Natural killer cell (primary cell): ENCODE measurements around the gene SMARCD3. TPM values are rescaled to one million over a fixed set of nuclear protein-coding genes. Genes with fewer than 3 reads are reported as not detected.

Source experiments
- ATAC-seq, 3 donors: fragments of 150-1000 bp in 2 of 3; fragments of 200-7000 bp in 1 of 3; cut with Tn5 transposase; 1 replicate in 1 of 3; 2 replicates in 2 of 3; pipeline ENCODE4 v1.10.0; 2021; ENCODE audit warnings: mild to moderate bottlenecking in 2 of 3, moderate library complexity in 2 of 3
- DNase-seq, 2 donors: peaks; one replicate each; pipeline versions ENCODE4 v3.0.0 to v3.0.0-alpha.2; 2013 to 2021; ENCODE audit warnings: mixed read lengths in 1 of 2
- H3K27ac ChIP-seq: one replicate; pipeline ENCODE4 v1.5.1; 2013; ENCODE audit warnings: mild to moderate bottlenecking, low read length
- H3K27me3 ChIP-seq: one replicate; pipeline ENCODE4 v1.6.1; 2013; ENCODE audit warnings: low read length; ENCODE audit not compliant: control insufficient read depth, insufficient read depth
- H3K36me3 ChIP-seq: one replicate; pipeline ENCODE4 v1.6.1; 2013; ENCODE audit warnings: low read length; ENCODE audit not compliant: control insufficient read depth, insufficient read depth
- H3K4me1 ChIP-seq: one replicate; pipeline ENCODE4 v1.6.1; 2013; ENCODE audit warnings: low read length; ENCODE audit not compliant: control insufficient read depth, insufficient read depth
- H3K4me3 ChIP-seq: one replicate; pipeline ENCODE4 v1.5.1; 2013; ENCODE audit warnings: low read length
- H3K9me3 ChIP-seq: one replicate; pipeline ENCODE4 v1.6.1; 2013; ENCODE audit warnings: low read length; ENCODE audit not compliant: control insufficient read depth, insufficient read depth
- H3K27ac Mint-ChIP-seq, 2 donors: one replicate each; pipeline ENCODE4 v1.8.0; 2022; ENCODE audit warnings: mild to moderate bottlenecking in 2 of 2, mixed read lengths in 2 of 2, moderate library complexity in 1 of 2
- H3K27me3 Mint-ChIP-seq, 2 donors: one replicate each; pipeline ENCODE4 v1.8.0; 2022; ENCODE audit warnings: low read depth in 2 of 2, mixed read lengths in 2 of 2
- H3K36me3 Mint-ChIP-seq: one replicate; pipeline ENCODE4 v1.8.0; 2022; ENCODE audit warnings: mixed read lengths
- H3K4me1 Mint-ChIP-seq, 2 donors: one replicate each; pipeline ENCODE4 v1.8.0; 2022; ENCODE audit warnings: mixed read lengths in 2 of 2
- H3K4me3 Mint-ChIP-seq: one replicate; pipeline ENCODE4 v1.8.0; 2022; ENCODE audit warnings: mild to moderate bottlenecking, moderate library complexity, mixed read lengths
- H3K9me3 Mint-ChIP-seq, 2 donors: one replicate each; pipeline ENCODE4 v1.8.0; 2022; ENCODE audit warnings: mixed read lengths in 2 of 2
- CTCF ChIP-seq: fragments of 200-600 bp; IDR thresholded peaks from one replicate; pipeline ENCODE4 v1.8.0; 2022; ENCODE audit warnings: antibody characterized with exemption
- WGBS: methylation state at CpG from one replicate; pipeline ENCODE4 v1.1.7; 2013; ENCODE audit warnings: missing lambda C conversion rate; ENCODE audit not compliant: insufficient coverage; 5-methylcytosine and 5-hydroxymethylcytosine counted together
- intact Hi-C: fragments of 100-400 bp; cut with micrococcal nuclease; formaldehyde crosslinking; loops from one replicate; pipeline ENCODE4 v1.14.2; 2022
- total RNA-seq, 4 donors: library from RNA; stranded (reverse); fragments of 120-200 nt in 1 of 4; gene quantifications; one replicate each; pipeline versions ENCODE4 v1.2.3 to v1.2.4, GENCODE V29; 2013 to 2022

SMARCD3 gene
- total RNA-seq, 3 donors from 2014 or later (not counting 1 experiment from before 2014, with no cell fraction given) = 3.1 to 8.7 (median 6.5) TPM

GRCh38 chr7:151247611-151248345, 716 bp downstream of the SMARCD3 start:
- Mint-ChIP-seq H3K4me3 (peak overlapping the region; percentile 91), H3K4me1 (peaks cover 34 to 71% of the 10 kb centered on the region in 2 donors), H3K36me3 (no peaks in the 10 kb centered on the region), H3K9me3 (no peaks in the 10 kb centered on the region), H3K27ac (peak overlapping the region in 1 of 2 donors; percentile 2), H3K27me3 (peaks cover 19 to 49% of the 10 kb centered on the region in 2 donors)
- intact Hi-C loops = no loop called here
- ATAC-seq (no peak), DNase-seq (peak in 1 of 2 donors; percentile 32)
- 15% methylated on average over 28 of the region's 29 CpGs for WGBS
- Histone ChIP-seq H3K36me3 (no peaks in the 10 kb centered on the region), H3K27me3 (peaks cover 40% of the 10 kb centered on the region), H3K9me3 (no peaks in the 10 kb centered on the region), H3K4me3 (peak overlapping the region; percentile 36), H3K27ac (no peak overlapping the region), H3K4me1 (peaks cover 65% of the 10 kb centered on the region)
- no peak for TF ChIP-seq CTCF

GRCh38 chr7:151246851-151247580, 1.5 kb downstream of the SMARCD3 start:
- ATAC-seq (no peak), DNase-seq (no peak)
- Histone ChIP-seq H3K9me3 (no peaks in the 10 kb centered on the region), H3K4me3 (no peak overlapping the region), H3K4me1 (peaks cover 62% of the 10 kb centered on the region), H3K36me3 (no peaks in the 10 kb centered on the region), H3K27me3 (peaks cover 35% of the 10 kb centered on the region), H3K27ac (no peak overlapping the region)
- peak overlapping the region; percentile 75 for H3K4me3 Mint-ChIP-seq
- peaks cover 34 to 64% of the 10 kb centered on the region in 2 donors for H3K4me1 Mint-ChIP-seq
- no peak overlapping the region for H3K27ac Mint-ChIP-seq
- intact Hi-C loops = no loop called here
- peaks cover 12 to 41% of the 10 kb centered on the region in 2 donors for H3K27me3 Mint-ChIP-seq
- no peaks in the 10 kb centered on the region for H3K36me3 Mint-ChIP-seq
- H3K9me3 Mint-ChIP-seq = no peaks in the 10 kb centered on the region
- WGBS = 71% methylated on average over 3 of the region's 4 CpGs
- TF ChIP-seq CTCF = no peak

- H3K4me1 Mint-ChIP-seq = peaks cover 34 to 62% of the 10 kb centered on the region in 2 donors
- H3K9me3 Mint-ChIP-seq = no peaks in the 10 kb centered on the region
- H3K27ac Mint-ChIP-seq = no peak overlapping the region
- no peak for TF ChIP-seq CTCF
- 83% methylated on average over 11 of the region's 13 CpGs for WGBS
- Histone ChIP-seq H3K27me3 (peaks cover 31% of the 10 kb centered on the region), H3K4me3 (no peak overlapping the region), H3K36me3 (no peaks in the 10 kb centered on the region), H3K27ac (no peak overlapping the region), H3K4me1 (peaks cover 57% of the 10 kb centered on the region), H3K9me3 (no peaks in the 10 kb centered on the region)
- H3K36me3 Mint-ChIP-seq = no peaks in the 10 kb centered on the region
- intact Hi-C loops = no loop called here
- DNase-seq (peak in 1 of 2 donors; percentile 26), ATAC-seq (no peak)
- H3K27me3 Mint-ChIP-seq = peaks cover 11 to 40% of the 10 kb centered on the region in 2 donors
- peak overlapping the region; percentile 67 for H3K4me3 Mint-ChIP-seq
Measured at GRCh38 chr7:151246102-151246850, 2.2 kb downstream of the SMARCD3 start.
